ENCODE results near the gene RAMP2.
"Not testable (repeated sequence)": the region's sequence is repeated elsewhere in the genome, so short reads cannot be mapped to it uniquely, and the experiment has no call there.

RAMP2 gene

DNA sequence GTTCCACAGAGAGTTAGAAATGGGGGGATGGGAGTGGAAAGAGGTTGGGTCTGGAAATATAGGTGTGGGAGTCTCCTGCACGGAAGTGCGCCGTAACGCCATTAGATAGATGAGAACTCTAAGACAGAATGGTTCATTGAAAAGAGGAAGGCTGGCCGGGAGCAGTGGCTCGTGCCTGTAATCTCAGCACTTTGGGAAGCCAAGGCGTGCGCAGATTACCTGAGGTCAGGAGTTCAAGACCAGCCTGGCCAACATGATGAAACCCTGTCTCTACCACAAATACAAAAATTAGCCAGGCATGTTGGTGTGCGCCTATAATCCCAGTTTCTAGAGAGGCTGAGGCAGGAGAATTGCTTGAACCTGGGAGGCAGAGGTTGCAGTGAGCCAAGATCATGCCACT, 7.0 kb downstream of the RAMP2 start:
- in situ Hi-C loops (cut with MboI; ENCODE audit: low sequenced_read_pairs) = not testable (repeated sequence)

DNA sequence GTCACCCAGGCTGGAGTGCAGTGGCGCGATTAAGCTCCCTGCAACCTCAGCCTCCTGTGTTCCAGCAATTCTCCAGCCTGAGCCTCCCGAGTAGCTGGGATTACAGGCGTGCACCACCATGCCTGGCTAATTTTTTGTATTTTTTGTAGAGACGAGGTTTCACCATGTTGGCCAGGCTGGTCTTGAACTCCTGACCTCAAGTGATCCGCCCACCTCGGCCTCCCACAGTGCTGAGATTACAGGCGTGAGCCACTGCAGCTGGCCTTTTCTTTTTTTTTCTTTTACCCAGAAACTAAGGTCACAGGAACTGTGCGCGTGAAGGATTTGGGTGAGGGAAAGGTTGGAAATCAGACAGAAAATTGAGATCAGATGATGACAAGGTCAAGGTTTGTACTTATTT, 8.9 kb downstream of the RAMP2 start:
- in situ Hi-C loops (cut with MboI; ENCODE audit: low sequenced_read_pairs) = not testable (repeated sequence)

DNA sequence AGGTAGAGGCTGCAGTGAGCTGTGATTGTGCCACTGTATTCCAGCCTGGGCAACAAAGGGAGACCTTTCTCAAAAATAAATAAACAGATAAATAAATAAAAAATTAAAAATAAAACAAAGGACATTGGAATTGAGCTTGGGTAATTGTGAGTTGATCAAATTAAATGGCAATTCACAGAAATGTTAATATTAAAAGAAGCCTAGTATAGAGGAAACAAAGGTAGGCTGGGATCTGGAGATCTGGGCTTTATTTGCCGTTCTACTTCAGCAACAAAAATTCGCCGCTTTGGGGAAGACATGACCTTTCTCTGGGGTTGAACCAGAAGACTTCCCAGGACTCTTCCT, 11.9 kb downstream of the RAMP2 start:
- in situ Hi-C loops (cut with MboI; ENCODE audit: low sequenced_read_pairs) = no loop called here

DNA sequence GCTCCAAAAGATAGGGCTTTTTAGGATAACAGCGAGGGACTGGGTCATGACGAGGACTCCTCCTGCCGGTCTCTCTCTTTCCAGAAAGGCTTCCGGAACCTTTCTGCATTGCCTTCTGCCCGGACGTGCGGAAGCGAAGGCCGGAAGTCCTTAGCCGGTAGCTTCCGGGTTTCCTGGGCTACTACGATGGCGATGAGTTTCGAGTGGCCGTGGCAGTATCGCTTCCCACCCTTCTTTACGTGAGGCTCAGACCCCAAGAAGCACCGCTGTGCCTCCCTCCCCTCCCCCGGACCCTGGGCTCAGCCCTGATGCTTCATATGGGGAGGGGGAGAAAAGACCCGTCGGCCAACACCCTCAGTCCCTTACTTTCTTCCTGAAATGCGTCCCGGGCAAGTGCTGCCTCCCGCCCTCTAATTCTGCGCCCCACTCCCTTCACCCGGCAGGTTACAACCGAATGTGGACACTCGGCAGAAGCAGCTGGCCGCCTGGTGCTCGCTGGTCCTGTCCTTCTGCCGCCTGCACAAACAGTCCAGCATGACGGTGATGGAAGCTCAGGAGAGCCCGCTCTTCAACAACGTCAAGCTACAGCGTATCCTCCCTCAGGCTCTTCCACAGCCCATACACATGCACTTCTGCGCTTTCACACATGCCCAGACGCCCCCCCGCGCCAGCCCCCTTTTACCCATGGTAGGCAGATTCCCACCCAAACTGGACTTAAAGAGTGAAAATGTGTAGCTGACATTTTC, 12.4 kb downstream of the RAMP2 start, which contains the start of gene VPS25:
Gene VPS25 (plus strand): TSS at position 160 of the 746 bp plus-strand sequence. CDS start 27 bp downstream, at position 187.
- in situ Hi-C loops (cut with MboI; ENCODE audit: low sequenced_read_pairs) = no loop called here

DNA sequence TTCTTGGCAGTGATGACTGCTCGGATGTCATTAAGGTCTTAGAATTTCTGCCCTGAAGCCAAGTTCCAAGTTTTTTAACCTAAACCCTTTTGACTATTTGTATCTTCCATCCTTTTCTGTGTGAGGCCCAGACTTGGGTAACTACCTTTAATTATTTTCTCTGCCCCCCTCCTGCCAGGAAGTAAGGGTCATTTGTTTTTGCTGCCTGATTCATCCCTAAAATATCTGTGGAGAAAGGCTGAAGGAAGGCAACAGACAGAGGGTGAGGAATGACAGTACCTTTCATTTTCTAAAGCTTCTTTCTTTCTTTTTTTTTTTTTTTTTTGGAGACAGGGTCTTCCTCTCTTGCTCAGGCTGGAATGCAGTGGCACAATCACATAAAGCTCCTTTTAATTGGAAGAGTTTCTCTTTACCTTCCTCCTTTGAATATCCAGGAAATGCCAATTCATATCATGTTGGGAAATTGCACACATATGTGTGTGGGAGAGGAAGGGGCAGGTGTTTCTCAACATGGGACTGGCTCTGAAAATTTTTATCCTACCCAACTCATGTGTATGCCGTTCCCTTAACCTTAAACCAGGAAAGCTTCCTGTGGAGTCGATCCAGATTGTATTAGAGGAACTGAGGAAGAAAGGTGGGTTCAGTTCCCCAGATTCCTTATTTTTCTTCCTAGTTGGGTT, 13.2 kb downstream of the RAMP2 start:
- in situ Hi-C loops (cut with MboI; ENCODE audit: low sequenced_read_pairs) = no loop called here

DNA sequence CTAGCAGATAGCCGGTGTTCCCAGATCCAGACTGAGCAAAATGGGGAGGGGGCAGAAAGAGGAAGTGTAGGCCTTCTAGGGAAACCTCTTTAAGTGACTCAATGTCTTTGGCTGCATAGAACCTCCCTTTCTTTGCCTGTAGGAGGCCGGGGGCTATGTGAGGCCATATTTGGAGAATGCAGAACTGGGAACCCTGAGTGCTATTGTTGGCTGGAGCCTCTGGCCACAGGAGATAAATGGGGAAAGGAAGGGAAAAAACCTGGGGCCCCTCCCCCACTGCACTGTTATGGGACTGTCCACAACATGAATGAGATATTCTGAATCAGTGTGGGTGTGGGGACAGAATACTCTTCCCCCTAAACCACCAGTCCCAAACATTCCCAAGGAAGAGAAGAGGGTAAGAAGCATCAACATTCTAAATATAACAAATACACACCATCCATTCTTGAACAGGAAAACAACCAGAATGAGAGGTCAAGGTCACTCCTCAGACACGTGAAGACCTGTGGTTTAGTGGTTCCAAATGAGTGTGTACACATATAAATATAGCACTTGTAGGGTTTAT, 14.6 kb downstream of the RAMP2 start:
- in situ Hi-C loops (cut with MboI; ENCODE audit: low sequenced_read_pairs) = no loop called here

DNA sequence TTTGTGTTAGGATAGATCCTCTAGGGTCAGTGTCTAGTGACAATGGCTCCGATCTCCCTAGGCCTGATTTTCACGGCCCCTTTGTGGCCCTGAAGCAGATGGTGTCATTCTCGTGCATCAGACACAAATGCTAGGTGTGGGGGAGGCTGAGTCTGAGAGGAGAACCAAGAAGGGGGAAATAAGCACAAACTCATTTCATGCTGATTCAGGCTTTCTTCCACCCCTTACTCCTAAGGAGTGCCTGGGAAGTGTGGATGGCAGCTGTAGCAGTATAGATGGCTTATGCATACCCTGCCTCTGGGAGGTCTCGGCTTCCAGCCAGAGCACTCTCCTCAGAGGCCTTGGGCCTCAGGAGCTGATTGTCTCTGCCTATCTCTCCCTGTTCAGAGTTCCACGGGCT, 17.5 kb downstream of the RAMP2 start:
- in situ Hi-C loops (cut with MboI; ENCODE audit: low sequenced_read_pairs) = no loop called here

DNA sequence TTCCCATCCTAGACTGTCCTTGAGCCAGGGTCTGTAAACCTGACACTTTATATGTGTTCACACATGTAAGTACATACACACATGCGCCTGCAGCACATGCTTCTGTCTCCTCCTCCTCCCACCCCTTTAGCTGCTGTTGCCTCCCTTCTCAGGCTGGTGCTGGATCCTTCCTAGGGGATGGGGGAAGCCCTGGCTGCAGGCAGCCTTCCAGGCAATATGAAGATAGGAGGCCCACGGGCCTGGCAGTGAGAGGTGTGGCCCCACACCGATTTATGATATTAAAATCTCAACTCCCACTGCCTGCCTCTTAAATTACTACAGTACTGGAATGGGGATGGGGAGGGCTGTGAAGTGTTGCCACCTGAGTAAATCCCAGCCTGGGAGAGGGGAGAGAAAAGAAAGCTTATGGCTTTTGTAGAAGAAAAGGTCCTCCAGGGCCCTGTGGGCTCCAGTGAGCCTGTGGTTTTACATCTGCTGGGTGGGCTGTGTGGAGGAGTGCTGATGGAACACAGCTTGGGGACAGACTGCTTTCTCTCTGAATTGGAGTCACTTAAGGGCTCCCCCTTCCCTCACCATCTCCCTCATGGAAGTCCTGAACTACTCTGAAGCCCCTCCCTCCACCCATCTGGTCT, 18.4 kb downstream of the RAMP2 start:
- in situ Hi-C loops (cut with MboI; ENCODE audit: low sequenced_read_pairs) = no loop called here

DNA sequence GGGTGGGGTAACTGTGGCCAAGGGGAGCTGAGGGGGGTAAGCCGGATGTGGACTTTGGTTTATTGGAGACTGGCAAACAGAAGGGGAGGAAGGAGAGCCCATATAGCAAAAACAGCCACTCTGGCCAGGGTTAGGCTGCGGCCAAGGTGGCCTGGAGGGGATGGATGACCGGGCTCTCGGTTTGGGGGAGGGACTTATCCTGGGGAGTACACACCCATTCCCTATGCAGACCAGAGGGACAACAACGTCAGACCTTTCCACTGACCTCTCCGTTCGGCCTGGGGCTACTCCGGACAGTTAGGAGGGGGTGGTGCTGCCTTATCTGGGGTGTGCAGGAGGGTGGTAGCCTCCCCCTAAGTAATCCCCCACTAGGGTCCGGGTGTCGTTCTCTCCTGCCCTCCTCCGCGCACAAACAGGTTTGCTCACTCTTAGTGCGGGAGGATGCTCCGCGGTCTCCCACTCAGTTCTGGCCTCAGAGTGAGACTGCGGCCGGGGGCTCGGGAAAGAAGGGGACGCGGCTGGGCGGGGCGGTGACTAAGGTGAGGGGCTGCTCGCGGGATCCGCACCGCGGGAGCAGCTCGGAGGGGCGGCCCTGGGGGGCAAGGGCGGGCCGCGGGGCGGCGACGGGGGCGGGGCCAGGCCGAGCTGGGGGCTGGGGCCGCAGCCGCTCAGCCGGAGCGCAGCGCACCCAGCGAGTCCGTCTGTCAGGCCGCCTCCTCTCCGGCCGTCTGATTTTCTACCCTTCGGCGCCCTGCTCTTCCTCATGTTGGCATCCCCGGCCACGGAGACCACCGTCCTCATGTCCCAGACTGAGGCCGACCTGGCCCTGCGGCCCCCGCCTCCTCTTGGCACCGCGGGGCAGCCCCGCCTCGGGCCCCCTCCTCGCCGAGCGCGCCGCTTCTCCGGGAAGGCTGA, 19.2 kb downstream of the RAMP2 start, which contains the start of gene WNK4:
Gene WNK4 (plus strand): TSS at position 675 of the 915 bp plus-strand sequence. CDS start 89 bp downstream, at position 764.
- in situ Hi-C loops (cut with MboI; ENCODE audit: low sequenced_read_pairs) = no loop called here

DNA sequence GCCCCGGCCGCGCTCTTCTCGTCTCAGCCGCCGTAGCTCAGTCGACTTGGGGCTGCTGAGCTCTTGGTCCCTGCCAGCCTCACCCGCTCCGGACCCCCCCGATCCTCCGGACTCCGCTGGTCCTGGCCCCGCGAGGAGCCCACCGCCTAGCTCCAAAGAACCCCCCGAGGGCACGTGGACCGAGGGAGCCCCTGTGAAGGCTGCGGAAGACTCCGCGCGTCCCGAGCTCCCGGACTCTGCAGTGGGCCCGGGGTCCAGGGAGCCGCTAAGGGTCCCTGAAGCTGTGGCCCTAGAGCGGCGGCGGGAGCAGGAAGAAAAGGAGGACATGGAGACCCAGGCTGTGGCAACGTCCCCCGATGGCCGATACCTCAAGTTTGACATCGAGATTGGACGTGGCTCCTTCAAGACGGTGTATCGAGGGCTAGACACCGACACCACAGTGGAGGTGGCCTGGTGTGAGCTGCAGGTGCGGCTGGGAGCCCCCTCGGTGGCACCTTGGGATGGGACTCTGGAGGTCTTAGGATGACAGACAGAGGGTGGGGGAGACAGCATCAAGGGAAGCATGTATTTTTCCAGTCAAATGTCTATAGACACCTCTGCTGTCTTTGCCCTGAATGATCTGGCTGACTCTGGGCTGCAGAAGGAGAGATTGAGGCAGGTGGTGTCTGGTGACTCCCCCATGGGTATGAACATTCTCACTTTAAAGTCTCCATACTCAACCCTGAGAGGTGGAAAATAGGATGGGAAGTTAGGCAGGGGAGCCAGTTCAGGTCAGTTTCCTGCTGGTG, 20.0 kb downstream of the RAMP2 start:
- in situ Hi-C loops (cut with MboI; ENCODE audit: low sequenced_read_pairs) = no loop called here

DNA sequence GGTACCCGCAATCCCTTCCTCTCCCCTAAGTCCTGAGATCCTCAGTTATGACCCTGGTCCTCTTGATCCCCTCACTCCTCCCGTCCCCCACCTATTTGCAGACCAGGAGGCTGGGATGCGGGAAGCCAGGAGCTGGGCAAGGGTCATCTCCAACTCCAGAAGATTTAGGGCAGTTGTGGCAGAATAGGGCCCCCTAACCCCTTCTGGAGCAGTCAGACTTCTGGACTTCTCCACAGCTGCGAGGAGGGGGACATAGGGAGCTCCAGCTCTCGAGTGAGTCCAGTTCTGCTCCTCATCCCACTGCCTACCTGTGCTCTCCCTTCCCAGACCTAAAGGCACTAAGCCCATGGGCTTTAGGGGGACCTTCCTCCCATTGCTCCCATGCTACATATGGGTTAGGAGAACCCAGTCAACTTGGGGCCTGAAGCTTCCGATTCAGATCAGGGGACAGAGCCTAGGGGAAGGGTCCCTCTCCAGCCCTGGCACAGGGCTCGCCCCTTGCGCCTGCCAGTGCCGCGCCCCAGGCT, 20.7 kb downstream of the RAMP2 start:
- in situ Hi-C loops (cut with MboI; ENCODE audit: low sequenced_read_pairs) = no loop called here

DNA sequence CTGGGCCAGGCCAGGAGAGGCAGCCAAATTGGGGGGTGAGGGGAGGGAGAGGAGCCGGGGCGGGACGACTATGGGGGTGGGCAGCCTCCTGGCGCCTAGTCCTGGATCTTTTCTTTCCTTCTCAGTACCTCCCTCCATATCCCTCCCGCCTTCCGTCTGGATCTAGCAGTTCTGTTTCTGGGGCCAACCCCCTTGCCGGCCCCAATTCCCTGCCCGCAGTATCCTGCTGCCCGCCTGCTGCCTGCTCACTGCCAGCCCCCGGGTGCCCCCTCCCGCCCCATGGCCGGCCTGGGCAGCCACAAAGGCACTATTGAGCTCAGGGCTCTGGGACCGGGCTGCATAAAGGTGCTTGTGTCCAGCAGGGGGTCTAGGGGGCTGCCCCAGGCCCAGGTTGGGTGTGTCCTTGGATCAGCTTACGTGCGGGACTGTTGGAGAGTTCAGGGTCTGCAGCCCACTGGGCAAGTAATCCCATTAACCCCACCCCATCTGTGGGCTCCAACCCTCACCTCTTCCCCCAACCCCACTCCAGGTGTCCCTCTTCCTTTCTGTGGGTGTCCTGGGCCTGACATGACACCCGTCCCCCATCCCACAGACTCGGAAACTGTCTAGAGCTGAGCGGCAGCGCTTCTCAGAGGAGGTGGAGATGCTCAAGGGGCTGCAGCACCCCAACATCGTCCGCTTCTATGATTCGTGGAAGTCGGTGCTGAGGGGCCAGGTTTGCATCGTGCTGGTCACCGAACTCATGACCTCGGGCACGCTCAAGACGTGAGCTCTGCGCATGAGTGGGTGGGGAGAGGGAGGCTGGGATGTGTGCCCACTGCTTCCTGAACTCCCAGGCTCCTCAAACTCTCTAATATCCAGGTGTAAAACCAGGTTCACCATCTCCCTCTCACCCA, 21.4 kb downstream of the RAMP2 start:
- in situ Hi-C loops (cut with MboI; ENCODE audit: low sequenced_read_pairs) = no loop called here

DNA sequence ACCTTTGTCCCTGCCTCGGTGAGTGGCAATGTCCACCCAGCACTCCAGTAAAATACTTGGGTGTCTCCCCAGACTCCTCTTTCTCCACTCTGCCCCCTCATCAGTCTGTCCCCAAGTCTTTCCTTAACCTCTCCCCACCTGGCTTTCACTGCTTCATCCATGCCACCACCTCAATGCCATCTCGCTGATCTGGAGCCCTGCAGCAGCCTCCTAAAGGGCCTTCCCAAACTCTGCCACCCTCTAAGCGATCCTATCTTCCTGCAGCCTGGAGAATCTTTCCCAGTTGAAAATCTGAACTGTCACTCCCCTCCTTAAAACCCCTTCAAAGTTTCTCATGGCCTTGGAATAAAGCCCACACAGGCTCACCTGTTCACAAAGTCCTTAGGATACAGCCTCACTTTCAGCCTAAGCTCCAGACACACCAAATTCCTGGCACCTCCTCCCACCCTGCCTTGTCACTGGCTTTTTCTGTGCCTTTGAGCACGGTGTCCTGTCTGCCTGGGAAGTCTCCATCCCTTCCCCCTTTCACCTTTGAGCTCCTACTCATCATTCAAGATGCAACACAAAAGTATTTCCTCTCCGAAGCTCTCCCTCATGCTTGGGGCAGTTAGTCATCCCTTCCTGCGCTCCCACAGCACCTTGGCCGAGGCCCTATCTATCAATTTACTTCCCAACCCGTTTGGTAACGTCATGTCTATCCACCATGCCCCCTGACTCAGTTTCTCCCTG, 22.2 kb downstream of the RAMP2 start:
- in situ Hi-C loops (cut with MboI; ENCODE audit: low sequenced_read_pairs) = no loop called here

DNA sequence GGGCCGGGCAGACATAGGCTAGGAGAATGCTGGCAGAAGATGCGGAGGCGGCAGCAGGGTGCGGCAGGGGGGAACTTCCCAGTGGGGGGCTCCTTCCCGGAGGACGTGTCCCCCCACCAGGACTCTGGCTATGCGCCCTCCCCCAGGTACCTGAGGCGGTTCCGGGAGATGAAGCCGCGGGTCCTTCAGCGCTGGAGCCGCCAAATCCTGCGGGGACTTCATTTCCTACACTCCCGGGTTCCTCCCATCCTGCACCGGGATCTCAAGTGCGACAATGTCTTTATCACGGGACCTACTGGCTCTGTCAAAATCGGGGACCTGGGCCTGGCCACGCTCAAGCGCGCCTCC, 22.7 kb downstream of the RAMP2 start:
- in situ Hi-C loops (cut with MboI; ENCODE audit: low sequenced_read_pairs) = no loop called here

DNA sequence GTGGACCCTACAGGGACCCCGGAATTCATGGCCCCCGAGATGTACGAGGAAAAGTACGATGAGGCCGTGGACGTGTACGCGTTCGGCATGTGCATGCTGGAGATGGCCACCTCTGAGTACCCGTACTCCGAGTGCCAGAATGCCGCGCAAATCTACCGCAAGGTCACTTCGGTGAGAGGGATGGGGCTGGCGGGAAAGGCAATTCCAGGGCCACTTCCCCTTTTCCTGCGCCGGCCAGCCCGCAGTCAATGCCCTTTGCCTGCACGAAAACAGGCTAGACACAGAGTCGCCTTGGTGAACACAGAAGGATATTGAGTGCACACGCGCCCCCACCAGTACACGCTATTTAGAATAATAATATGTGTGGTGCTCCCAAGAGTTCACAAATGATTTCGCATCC, 23.4 kb downstream of the RAMP2 start:
- in situ Hi-C loops (cut with MboI; ENCODE audit: low sequenced_read_pairs) = no loop called here

DNA sequence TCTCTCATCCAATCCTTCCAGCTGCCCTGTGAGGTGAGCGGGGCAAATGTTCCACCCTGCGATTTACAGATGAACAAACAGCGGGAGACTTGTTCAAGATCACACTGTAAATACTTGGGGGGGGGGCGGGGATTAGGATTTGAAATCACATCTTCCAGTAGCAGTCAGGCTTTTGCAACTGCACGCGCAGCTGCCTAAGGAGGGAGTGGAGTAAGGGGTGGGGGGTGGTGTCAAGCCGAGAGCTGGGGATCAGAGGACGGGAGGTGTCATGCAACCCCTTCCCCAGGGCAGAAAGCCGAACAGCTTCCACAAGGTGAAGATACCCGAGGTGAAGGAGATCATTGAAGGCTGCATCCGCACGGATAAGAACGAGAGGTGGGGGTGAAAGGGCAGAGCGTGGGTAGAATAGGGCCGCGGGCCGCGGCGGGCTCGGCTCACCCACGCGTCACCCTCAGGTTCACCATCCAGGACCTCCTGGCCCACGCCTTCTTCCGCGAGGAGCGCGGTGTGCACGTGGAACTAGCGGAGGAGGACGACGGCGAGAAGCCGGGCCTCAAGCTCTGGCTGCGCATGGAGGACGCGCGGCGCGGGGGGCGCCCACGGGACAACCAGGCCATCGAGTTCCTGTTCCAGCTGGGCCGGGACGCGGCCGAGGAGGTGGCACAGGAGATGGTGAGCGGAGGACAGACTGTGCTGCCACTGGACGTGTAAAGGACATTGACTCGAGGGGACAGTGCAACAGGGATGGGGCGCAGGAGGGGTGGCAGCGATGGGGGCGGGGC, 24.0 kb downstream of the RAMP2 start:
- in situ Hi-C loops (cut with MboI; ENCODE audit: low sequenced_read_pairs) = no loop called here

DNA sequence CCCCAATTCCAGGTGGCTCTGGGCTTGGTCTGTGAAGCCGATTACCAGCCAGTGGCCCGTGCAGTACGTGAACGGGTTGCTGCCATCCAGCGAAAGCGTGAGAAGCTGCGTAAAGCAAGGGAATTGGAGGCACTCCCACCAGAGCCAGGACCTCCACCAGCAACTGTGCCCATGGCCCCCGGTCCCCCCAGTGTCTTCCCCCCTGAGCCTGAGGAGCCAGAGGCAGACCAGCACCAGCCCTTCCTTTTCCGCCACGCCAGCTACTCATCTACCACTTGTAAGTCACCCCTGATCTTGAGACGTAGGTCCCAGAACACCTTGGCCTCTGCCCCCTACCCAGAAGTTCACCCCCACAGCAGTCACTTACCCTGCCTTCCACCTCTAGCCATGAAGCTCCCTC, 26.2 kb downstream of the RAMP2 start:
- in situ Hi-C loops (cut with MboI; ENCODE audit: low sequenced_read_pairs) = no loop called here
